GM18508 (cell line): ENCODE data around the gene MAP4K4.

Source experiments
- ATAC-seq: cut with Tn5 transposase; IDR thresholded peaks from one replicate; pipeline ENCODE4 v1.9.1; 2021; ENCODE audit warnings: moderate number of reproducible peaks; ENCODE audit not compliant: insufficient read depth, unreplicated experiment

MAP4K4 gene

GRCh38 chr2:101718993-101719571 lies 21.6 kb downstream of the MAP4K4 start:
- ATAC-seq, result no peak

DNA sequence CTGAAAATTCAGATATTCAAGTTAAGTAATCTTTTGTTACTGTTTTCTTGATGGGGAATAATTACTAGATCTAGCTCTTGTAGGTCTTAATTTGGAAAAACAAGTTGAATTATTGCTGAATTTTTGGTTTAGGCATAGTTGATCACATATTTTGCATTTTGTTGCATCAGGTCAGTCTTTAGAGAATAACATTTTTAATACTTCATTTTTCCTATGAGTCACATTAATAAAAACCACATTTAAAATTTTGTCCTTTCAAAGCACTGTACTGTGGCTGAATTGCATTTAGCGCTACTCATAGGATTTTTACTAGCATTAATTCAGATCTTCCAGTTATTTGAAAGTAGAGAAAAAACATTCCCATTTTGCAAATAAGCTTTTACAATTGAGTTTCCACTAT lies 23.2 kb downstream of the MAP4K4 start:
- no peak for ATAC-seq

- ATAC-seq, result no peak
These were observed 25.4 kb downstream of the MAP4K4 start for GRCh38 chr2:101722864-101723263.

GRCh38 chr2:101723371-101724124 lies 26.0 kb downstream of the MAP4K4 start:
- ATAC-seq, result no peak

DNA sequence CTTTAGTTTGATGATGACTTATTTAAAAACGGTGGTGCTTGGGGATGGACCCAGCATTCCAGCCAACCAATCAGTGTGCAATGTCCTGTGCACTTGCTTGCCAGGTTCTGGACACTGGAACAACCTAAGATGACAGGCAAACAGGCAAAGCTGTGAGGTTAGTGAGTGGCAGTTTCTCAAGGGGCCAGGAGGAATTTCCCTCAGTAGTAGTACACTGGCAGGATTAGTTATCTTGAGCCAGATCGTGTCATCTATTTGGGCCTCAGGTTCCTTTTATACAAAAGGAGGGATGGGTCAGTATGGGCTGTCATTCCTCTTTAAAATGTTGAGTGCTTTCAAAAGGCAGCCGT lies 26.6 kb downstream of the MAP4K4 start:
- no peak for ATAC-seq

DNA sequence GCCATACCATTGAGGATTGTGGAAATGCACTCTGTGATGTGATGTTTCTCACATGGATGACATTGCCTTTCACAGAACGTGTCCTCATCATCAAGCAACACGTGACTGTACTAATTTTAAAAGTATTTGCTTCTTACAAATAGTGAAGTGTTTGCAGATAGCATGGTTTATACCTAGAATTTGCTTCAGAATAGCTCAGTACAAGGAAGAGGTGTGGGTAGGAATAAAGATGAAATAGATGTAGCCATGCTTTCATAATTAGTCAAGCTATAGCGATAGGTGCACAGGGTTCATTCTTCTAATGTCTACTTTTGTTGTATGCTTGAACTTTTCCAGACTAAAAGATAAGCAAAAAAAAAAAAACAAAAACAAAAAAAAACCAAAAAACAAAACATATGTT lies 27.5 kb downstream of the MAP4K4 start:
- no peak for ATAC-seq

- no peak for ATAC-seq
These were observed 28.1 kb downstream of the MAP4K4 start for GRCh38 chr2:101725515-101726192.

DNA sequence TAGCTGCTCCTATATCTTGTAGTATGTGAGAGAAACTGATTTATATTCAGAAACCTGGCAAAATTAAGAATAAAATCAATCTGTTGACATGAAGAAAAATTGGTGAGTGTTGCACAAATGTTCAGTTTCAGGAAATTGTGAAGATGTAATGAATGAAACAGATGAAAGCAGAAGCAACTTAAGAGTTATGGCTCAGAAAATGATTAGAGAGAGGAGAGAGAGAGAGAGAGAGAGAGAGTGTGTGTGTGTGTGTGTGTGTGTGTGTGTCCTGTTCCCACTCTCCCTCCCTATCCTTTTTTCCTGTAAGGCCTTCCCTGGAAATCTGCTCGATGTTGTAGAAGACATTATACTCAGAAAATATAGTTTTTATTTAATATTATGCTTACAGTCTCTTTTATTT lies 31.4 kb downstream of the MAP4K4 start:
- ATAC-seq, result no peak

- no peak for ATAC-seq
These were observed 32.1 kb downstream of the MAP4K4 start for GRCh38 chr2:101729521-101730190.

- no peak for ATAC-seq
These were observed 33.9 kb downstream of the MAP4K4 start for GRCh38 chr2:101731221-101732054.

DNA sequence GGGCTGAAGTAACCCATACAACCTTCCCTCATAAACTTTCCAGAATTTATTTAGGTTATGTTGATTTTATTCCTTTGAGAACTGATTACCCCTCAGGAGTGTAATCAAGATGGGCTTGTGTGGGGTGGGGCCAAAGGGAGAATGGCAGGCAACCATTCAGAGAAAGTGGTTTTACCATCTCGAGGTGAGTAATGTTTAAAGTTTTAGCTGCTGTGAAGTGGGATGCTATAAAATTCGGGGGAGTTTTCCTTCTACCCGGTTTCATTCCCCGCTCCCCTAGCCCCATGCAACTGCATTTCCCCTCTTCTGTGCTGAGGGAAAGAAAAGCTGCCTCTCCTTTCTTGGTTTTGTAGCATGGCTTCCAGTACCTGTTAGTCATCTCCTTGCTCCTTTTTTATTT lies 34.7 kb downstream of the MAP4K4 start:
- no peak for ATAC-seq

DNA sequence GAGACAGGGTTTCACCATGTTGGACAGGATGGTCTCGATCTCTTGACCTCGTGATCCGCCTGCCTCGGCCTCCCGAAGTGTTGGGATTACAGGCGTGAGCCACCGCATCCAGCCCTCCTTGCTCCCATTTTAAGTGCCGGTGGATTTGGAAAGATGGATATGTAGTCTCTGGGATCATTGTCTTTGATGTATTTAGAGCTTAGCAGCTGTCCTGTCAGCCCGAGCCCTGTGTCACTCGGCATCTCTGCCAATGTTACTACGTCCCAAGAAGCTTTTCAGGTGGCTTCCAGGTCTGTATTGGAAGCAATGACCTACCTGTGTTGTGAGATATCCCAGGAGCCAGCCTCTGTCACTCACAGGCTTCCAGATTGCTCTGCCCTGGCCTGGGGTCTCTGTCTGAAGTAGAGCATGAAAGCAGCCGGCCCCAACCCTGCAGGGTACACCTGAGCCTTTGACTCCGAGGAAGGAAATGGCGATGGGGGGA lies 35.3 kb downstream of the MAP4K4 start:
- ATAC-seq, result no peak

DNA sequence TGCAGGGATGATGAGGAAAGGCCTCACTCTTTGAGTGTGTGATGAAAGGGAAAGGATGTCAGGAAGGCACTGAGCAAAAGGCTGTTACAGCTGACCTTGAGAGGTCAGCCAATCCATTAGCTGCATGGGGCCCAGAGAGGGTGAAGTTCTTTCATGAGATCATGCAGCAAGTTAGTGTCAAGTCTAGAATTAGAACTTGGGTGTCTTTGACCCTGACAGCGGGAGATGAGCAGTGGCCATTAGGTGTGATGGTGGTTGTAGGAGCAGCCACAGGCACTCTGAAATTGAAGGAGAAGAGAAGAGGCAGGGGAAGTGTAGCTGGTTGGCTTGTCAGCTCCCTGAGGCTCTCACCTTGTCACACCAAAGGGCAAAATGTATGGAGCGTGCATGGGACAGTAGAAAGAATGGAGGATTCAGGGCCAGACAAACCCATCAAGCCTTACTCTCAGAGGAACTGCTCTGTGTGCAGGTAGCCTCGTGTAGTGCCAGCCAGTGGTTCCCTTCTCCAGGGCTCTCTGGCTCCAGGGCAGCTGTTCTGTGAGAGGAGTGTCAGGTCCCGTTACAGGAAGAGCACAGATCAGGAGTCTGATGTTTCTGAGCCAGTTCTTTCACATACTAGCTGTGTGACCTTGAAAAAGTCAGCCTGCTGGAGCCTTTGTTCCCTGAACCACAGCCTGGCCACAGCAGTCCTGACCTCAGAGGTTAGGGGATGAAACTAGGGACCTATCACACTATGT lies 35.9 kb downstream of the MAP4K4 start:
- no peak for ATAC-seq

DNA sequence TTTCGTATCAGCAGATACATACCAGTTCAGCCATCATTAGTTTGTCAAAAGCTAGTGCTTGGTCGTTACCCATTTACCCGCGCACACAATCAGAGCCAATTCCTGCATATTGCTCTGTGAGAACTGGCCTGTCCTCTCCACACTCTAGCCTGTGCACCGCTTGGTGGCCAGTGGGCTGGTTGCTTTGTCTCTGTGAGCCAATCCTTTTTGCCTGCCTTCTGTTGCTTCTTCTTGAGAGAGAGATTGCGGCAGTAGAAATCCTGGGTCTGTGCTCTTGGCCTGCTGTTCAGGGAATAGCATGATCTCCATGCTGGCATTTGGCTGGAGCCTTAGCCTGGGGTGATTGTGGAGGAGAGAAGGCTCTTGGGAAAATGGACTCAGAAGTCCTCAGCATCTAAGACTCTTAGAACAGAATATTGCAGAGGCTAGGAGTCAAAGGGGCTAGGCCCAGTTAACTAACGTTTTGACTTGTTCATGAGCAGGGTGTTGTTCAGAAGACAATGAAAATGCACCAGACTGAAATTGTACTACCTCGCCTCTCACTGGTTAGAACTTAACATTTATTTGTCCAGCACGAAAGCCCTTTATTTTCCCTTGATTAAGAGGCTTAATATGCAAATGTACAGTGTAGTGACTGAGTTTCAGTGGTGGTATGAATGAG lies 37.1 kb downstream of the MAP4K4 start:
- no peak for ATAC-seq

- ATAC-seq, result no peak
These were observed 37.6 kb downstream of the MAP4K4 start for GRCh38 chr2:101735166-101735533.

DNA sequence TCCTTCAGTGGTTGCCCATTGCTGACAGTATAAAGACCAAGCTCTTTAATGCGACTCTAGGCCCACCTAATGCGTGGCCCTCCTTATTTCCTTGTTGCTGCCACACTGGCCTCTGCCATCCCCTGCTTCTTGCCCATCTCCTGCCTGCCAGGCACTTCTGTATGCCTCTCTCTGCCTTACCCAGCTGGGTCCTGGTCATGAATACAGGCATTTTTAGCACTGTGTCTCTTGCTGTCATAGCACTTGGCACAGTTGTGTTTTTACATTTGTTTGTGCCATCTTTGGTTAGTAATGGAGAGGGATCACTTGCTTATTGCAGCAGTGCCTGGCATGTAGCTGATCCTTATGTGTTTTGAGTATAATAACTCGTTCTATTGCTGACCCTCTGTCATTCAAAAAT lies 38.7 kb downstream of the MAP4K4 start:
- ATAC-seq, result no peak

- ATAC-seq, result no peak
These were observed 39.4 kb downstream of the MAP4K4 start for GRCh38 chr2:101736861-101737291.

DNA sequence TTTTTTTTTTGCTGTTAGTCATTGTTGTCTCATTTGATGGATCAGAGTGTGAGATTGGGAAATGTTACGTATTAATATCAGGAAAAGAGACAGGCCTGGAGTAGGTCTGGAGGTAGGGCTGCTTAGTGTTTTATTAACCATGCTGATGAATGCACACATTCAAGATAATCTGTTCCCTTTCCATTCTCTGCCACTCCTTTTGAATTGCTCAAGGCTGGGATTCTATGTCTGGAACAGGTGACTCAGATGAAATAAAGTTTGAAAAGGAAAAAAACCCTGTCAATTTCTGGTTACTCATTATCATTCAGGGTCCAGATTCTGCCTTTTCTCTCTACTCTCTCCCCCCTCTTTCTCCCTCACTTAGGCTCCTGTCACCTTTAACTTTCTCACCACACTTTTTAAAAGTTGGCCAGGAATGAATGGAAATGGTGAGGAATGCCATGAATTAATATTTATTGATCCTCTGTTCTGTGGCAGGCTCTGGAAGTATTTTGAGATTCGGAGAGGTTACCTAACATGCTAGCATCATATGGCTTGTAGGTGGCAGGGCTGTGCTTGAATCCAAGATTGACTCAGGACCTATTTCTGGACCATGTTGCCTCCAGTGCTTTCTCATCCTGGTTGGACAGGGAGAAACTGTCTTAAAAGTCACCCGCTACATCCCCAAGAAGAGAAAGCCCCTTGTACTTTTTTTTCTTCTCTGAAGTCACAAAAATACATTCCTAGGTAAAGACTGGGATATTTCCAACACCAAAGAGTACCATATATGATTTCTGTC lies 40.2 kb downstream of the MAP4K4 start:
- no peak for ATAC-seq
